ENCODE results near the gene MLXIP. TPM values are rescaled to one million over a fixed set of nuclear protein-coding genes. Genes with fewer than 3 reads are reported as not detected.

MLXIP gene
- total RNA-seq, 1 donor from 2014 or later, result 41.4 TPM

DNA sequence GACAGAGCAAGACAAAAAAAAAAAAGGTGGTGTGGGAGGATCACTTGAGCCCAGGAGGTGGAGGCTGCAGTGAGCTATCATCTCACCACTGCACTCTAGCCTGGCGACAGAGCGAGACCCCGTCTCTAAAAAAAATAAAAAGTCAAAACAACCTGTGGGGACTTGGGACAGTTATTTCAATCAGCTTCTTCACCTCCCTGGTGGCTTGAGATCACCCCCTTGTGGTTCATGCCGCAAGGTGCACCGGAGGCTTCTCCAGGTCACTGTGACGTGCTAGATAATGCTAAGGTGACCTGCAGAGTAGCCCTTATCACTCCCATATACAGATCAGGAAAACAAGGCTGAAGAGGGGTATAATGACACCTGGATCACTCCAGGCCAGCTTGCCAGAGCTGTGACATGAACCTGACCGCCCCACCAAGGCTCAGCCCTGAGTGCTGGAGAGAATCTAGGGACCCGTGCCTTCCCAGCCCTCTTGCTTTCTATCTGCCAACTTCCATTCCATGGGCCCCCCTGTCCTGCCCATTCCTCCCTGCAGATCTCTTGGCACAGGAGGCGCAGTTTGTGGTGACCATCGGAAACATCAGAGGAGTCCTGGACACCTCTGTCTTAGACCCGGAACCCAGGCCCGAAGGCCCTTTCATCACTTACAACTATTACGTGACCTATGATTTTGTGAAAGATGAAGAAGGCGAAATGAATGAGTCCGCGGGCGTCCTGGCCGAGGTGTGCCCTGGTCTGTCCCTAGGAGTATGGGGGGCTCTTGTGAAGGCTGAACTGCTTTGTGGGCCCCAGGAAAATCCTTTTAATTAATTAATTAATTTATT, 112.5 kb downstream of the MLXIP start:
- Mint-ChIP-seq H3K27ac (no peak overlapping the region), H3K27me3 (ENCODE audit: low read depth) (peaks cover 4% of the 10 kb centered on the region), H3K36me3 (ENCODE audit: low read depth) (no peaks in the 10 kb centered on the region), H3K4me1 (ENCODE audit: low read depth) (no peaks in the 10 kb centered on the region), H3K4me3 (ENCODE audit: low read depth) (no peak overlapping the region), H3K9me3 (no peaks in the 10 kb centered on the region)
- intact Hi-C loops (cut with micrococcal nuclease), result loop anchor here (1.0 kb wide), 3 partner anchors 31 to 137 kb away; no protein-coding TSS in a partner anchor
- peak; percentile 60 for DNase-seq (ENCODE audit: low spot score)

- no peak overlapping the region for H3K27ac Mint-ChIP-seq
- no peaks in the 10 kb centered on the region for H3K36me3 Mint-ChIP-seq (ENCODE audit: low read depth)
- peaks cover 2% of the 10 kb centered on the region for H3K4me1 Mint-ChIP-seq (ENCODE audit: low read depth)
- H3K9me3 Mint-ChIP-seq, result no peaks in the 10 kb centered on the region
- H3K27me3 Mint-ChIP-seq (ENCODE audit: low read depth), result peaks cover 5% of the 10 kb centered on the region
- H3K4me3 Mint-ChIP-seq (ENCODE audit: low read depth), result no peak overlapping the region
- DNase-seq (ENCODE audit: low spot score), result no peak
- intact Hi-C loops (cut with micrococcal nuclease), result no loop called here
Measured at GRCh38 chr12:122192441-122192840, 113.9 kb downstream of the MLXIP start.

DNA sequence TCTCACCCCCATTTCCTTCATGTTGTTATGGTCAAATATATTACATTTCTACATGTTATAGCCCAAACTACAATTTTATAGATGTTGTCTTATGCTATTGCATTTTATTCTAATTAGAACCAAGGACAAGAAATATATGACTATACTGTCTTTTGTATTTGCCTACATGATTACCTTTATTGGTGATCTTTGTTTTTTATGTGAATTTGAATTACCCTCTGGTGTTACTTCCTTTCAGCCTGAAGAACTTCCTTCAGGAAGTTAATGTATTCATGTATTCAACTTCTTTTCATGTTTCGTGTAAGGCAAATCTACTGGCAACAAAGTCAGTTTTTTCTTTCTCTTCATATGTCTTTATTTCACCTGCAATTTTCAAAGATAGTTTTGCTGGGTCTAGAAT, 116.2 kb downstream of the MLXIP start:
- Mint-ChIP-seq H3K9me3 (no peaks in the 10 kb centered on the region), H3K27ac (no peak overlapping the region), H3K4me1 (ENCODE audit: low read depth) (peaks cover 6% of the 10 kb centered on the region), H3K36me3 (ENCODE audit: low read depth) (no peaks in the 10 kb centered on the region), H3K4me3 (ENCODE audit: low read depth) (no peak overlapping the region), H3K27me3 (ENCODE audit: low read depth) (peaks cover 9% of the 10 kb centered on the region)
- DNase-seq (ENCODE audit: low spot score), result no peak
- intact Hi-C loops (cut with micrococcal nuclease), result no loop called here

DNA sequence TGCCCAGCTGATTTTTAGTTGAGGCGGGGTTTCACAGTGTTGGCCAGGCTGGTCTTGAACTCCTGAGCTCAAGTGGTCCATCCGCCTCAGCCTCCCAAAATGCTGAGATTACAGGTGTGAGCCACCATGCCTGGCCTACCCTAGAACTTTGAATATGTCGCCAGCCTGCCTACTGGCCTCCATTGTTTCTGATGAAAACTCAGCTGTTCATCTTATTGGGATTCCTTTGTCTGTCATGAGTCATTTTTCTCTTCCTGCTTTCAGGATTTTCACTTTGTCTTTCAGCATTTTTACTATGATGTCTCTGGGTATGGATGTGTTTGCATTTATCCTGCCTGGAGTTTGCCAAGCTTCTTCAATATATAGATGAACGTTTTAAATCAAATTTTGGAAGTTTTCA, 116.8 kb downstream of the MLXIP start:
- Mint-ChIP-seq H3K4me1 (ENCODE audit: low read depth) (peaks cover 6% of the 10 kb centered on the region), H3K9me3 (no peaks in the 10 kb centered on the region), H3K4me3 (ENCODE audit: low read depth) (no peak overlapping the region), H3K27ac (no peak overlapping the region), H3K36me3 (ENCODE audit: low read depth) (no peaks in the 10 kb centered on the region), H3K27me3 (ENCODE audit: low read depth) (peaks cover 13% of the 10 kb centered on the region)
- DNase-seq (ENCODE audit: low spot score), result no peak
- intact Hi-C loops (cut with micrococcal nuclease), result no loop called here

Other genes starting within 250 kb of the MLXIP start
- gene HPD, start 219.9 kb upstream of the MLXIP start, total RNA-seq, result not detected in 2 replicates
- gene PSMD9, start 190.0 kb upstream of the MLXIP start, total RNA-seq, result 65.2 and 71.0 TPM in 2 replicates
- 0.80 and 0.82 TPM in 2 replicates for gene CFAP251, start 160.2 kb upstream of the MLXIP start, total RNA-seq
- gene BCL7A, start 56.9 kb upstream of the MLXIP start, total RNA-seq, result 11.4 and 12.5 TPM in 2 replicates
- gene IL31, start 95.5 kb downstream of the MLXIP start, total RNA-seq, result 54.3 and 55.9 TPM in 2 replicates
- gene LRRC43, start 104.4 kb downstream of the MLXIP start, total RNA-seq, result 1.0 and 1.6 TPM in 2 replicates
- gene B3GNT4, start 125.0 kb downstream of the MLXIP start, total RNA-seq, result 1.0 and 1.6 TPM in 2 replicates
- gene DIABLO, start 147.3 kb downstream of the MLXIP start, total RNA-seq, result 54.7 and 56.5 TPM in 2 replicates
- gene VPS33A, start 187.7 kb downstream of the MLXIP start, total RNA-seq, result 25.3 and 26.8 TPM in 2 replicates

All from activated T-helper 2 cell treated with anti-CD3 and anti-CD28 coated beads, Interferon-gamma antibody, Interleukin-2, Interleukin-4, amounts not matched to agents 10 μg/mL and 5 μg/mL and 100 μg/mL, durations not matched to agents 14 hours and 24 hours and 36 hours (primary cell).